ENCODE data around the gene SERPINA12. TPM values are rescaled to one million over a fixed set of nuclear protein-coding genes. Genes with fewer than 3 reads are reported as not detected.

Gene SERPINA12
- total RNA-seq, 3 donors from 2014 or later, result not detected

DNA sequence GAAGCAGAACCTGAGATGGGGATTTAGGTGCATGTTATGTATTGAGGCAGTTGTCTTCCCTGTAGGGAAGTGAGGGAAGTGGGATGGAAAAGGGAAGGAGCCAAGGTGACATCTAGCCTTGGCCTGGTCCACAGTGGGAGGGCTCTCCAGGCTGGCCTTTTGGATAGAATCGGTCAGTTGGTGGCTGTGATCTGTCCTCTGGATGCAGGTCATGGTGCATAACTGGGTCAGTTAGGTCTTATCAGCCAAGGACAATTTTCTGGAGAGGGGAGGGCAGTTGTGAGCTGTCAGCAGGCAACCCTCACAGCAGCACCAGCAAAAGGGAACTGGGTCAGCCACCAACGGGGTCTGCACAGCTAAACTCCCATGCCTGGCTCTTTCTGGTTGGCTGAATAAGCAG lies 9.6 kb downstream of the SERPINA12 start:
- no peaks in the 10 kb centered on the region for H3K9me3 ChIP-seq
- DNase-seq, result no peak
- ATAC-seq, result no peak
- intact Hi-C loops (cut with DNase I, micrococcal nuclease), result no loop called here
- H3K4me3 ChIP-seq, result no peak overlapping the region
- TF ChIP-seq, protein P1, sequence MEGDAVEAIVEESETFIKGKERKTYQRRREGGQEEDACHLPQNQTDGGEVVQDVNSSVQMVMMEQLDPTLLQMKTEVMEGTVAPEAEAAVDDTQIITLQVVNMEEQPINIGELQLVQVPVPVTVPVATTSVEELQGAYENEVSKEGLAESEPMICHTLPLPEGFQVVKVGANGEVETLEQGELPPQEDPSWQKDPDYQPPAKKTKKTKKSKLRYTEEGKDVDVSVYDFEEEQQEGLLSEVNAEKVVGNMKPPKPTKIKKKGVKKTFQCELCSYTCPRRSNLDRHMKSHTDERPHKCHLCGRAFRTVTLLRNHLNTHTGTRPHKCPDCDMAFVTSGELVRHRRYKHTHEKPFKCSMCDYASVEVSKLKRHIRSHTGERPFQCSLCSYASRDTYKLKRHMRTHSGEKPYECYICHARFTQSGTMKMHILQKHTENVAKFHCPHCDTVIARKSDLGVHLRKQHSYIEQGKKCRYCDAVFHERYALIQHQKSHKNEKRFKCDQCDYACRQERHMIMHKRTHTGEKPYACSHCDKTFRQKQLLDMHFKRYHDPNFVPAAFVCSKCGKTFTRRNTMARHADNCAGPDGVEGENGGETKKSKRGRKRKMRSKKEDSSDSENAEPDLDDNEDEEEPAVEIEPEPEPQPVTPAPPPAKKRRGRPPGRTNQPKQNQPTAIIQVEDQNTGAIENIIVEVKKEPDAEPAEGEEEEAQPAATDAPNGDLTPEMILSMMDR (IDR thresholded peaks at IDR 0.05), result no peak
- no peaks in the 10 kb centered on the region for H3K4me1 ChIP-seq (ENCODE audit: low read depth)
- no peaks in the 10 kb centered on the region for H3K36me3 ChIP-seq (ENCODE audit: low read depth)

DNA sequence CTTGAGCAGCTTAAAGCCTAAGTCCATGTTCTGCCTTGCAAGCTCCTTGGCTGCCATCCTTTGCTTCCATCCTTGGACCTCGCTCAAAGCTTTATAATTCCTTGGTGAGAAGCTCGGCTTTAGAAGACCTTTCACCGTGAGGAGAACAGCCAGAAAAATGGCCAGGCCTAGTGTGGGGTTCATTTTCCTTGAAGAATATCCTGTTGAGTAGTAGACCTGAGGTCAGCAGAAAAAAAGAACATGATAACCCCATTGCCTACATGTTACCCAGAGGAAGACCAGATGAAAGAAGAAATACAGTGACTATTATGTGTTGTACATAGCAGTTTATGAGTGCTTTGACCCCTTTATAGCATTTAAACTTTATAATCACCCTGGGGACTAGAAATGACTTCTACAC lies 11.1 kb downstream of the SERPINA12 start:
- intact Hi-C loops (cut with DNase I, micrococcal nuclease), result no loop called here
- no peaks in the 10 kb centered on the region for H3K9me3 ChIP-seq
- ATAC-seq (no peak), DNase-seq (no peak)
- H3K4me3 ChIP-seq, result no peak overlapping the region
- H3K36me3 ChIP-seq (ENCODE audit: low read depth), result no peaks in the 10 kb centered on the region
- TF ChIP-seq, protein P1 (IDR thresholded peaks at IDR 0.05), result no peak
- no peaks in the 10 kb centered on the region for H3K4me1 ChIP-seq (ENCODE audit: low read depth)

DNA sequence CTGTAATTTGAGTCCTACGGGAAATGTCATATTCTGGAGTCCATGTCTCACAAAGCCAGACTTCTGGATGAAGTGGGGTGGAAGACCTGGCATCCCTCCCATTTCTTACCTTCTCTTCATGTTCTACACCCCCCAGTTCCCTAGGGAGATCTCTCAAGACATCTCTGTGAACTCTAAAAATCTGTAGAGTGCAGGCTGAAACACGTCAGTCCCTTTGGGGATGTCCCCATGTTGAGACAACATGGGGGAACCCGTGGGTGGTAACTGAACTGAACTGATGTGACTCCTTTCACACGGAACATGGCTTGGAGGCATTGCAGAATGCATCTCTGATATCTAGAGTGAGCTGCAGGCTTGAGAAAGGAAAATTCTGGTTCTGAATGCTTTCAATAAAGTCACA lies 15.2 kb downstream of the SERPINA12 start:
- ATAC-seq (no peak), DNase-seq (no peak)
- Histone ChIP-seq H3K4me1 (ENCODE audit: low read depth) (no peaks in the 10 kb centered on the region), H3K36me3 (ENCODE audit: low read depth) (no peaks in the 10 kb centered on the region), H3K4me3 (no peak overlapping the region), H3K9me3 (no peaks in the 10 kb centered on the region)
- TF ChIP-seq, protein P1 (IDR thresholded peaks at IDR 0.05), result no peak
- intact Hi-C loops (cut with DNase I, micrococcal nuclease), result no loop called here

DNA sequence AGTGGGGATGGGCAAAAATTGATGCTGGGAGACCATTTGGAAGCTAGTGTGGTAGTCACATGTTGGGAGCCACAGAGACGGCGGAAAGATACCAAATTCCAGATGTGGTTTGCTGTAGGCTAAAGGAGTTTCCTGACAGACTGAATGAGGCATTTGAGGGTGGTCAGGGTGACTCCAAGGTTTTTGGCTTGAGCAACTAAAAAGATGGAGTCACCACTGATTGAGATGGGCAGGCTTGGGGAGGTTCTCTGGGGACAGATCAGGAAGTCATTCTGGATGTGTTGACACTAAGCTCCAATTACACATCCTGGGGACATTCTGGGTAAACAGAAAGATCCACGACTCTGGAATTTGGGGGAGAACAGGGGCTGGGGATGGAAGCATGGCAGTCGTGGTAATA lies 17.8 kb downstream of the SERPINA12 start:
- no peaks in the 10 kb centered on the region for H3K36me3 ChIP-seq (ENCODE audit: low read depth)
- intact Hi-C loops (cut with DNase I, micrococcal nuclease), result no loop called here
- H3K9me3 ChIP-seq, result no peaks in the 10 kb centered on the region
- ATAC-seq, result no peak
- DNase-seq, result no peak
- TF ChIP-seq, protein P1 (IDR thresholded peaks at IDR 0.05), result no peak
- H3K4me1 ChIP-seq (ENCODE audit: low read depth), result no peaks in the 10 kb centered on the region
- no peak overlapping the region for H3K4me3 ChIP-seq

DNA sequence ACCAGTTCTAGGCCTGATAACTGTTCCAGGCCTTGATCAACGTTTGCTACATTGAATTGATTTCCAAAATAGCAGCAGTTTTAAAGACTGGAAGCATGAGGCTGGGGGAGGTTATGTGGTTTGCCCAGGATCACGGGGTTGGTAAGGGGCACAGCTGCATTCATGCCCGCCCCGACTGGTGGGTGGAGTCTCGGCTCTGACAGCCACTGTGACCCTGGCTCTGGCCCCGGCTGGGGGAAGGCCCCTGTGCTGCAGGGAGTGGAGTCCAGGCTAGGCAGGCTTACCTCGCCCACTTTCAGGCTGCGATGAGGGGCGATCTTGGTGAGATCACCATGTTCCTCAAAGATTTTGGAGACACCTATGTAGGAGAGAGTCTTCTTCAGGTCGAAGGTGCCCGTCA lies 19.9 kb downstream of the SERPINA12 start:
- no peak for DNase-seq
- ATAC-seq, result no peak
- no peaks in the 10 kb centered on the region for H3K36me3 ChIP-seq (ENCODE audit: low read depth)
- intact Hi-C loops (cut with DNase I, micrococcal nuclease), result no loop called here
- H3K9me3 ChIP-seq, result no peaks in the 10 kb centered on the region
- no peak overlapping the region for H3K4me3 ChIP-seq
- H3K4me1 ChIP-seq (ENCODE audit: low read depth), result no peaks in the 10 kb centered on the region
- TF ChIP-seq, protein P1 (IDR thresholded peaks at IDR 0.05), result no peak

DNA sequence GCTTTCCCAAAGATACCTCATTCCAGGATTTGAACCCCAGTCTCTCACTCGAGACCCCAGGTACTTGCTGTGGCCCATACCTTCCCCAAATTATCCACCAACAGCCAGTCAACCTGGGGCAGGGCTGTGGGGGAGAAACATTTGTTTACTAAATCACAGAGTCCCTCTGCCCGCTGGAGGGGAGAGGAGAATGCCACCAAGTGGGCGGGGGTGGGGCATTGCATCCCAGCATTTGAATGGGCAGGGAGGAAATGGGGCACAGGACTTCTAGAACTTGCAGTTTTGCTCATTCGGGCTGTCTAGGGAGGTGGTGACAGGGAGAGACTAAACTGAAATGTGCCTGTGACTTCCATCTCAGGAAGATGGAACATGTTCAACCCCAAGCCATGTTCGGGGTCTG lies 22.4 kb downstream of the SERPINA12 start:
- H3K36me3 ChIP-seq (ENCODE audit: low read depth), result no peaks in the 10 kb centered on the region
- no peaks in the 10 kb centered on the region for H3K4me1 ChIP-seq (ENCODE audit: low read depth)
- H3K9me3 ChIP-seq, result no peaks in the 10 kb centered on the region
- DNase-seq, result no peak
- no peak for ATAC-seq
- intact Hi-C loops (cut with DNase I, micrococcal nuclease), result no loop called here
- TF ChIP-seq, protein P1 (IDR thresholded peaks at IDR 0.05), result no peak
- H3K4me3 ChIP-seq, result no peak overlapping the region

All from mucosa of descending colon (tissue), 3 donors.